K562 (cell line): ENCODE results near the gene BHLHE40. TPM values are rescaled to one million over a fixed set of nuclear protein-coding genes. Genes with fewer than 3 reads are reported as not detected.

Source experiments
- BRCA1 ChIP-seq, 2 experiments: fragments of 450-650 bp in 1 of 2; sonication (generic) in 1 of 2; formaldehyde crosslinking in 1 of 2; IDR thresholded peaks; 2 replicates each; pipeline versions ENCODE4 v1.5.0 to v1.6.1; 2017 to 2020; ENCODE audit warnings: mild to moderate bottlenecking in 1 of 2, missing genetic modification reagents in 1 of 2
- CHD4 ChIP-seq: fragments of 200-600 bp; sonication (generic); IDR thresholded peaks from 3 replicates; pipeline ENCODE4 v1.6.1; 2012; ENCODE audit warnings: low read depth, mild to moderate bottlenecking, mixed read lengths, low read length, inconsistent platforms; ENCODE audit not compliant: insufficient read depth, insufficient replicate concordance, poor library complexity, severe bottlenecking
- EHMT2 ChIP-seq: fragments of 450-650 bp; IDR thresholded peaks from 2 replicates; pipeline ENCODE4 v1.6.1; 2018; ENCODE audit warnings: antibody characterized with exemption
- EP300 ChIP-seq: IDR thresholded peaks from 2 replicates; pipeline ENCODE4 v1.6.1; 2012; ENCODE audit warnings: low read length, improper control_type of control experiment
- ETV5 ChIP-seq: sonication (generic); formaldehyde crosslinking; IDR thresholded peaks from 2 replicates; pipeline ENCODE4 v1.4.0; 2020; ENCODE audit warnings: low read depth, mild to moderate bottlenecking, missing genetic modification reagents
- HDAC3 ChIP-seq: fragments of 450-650 bp; IDR thresholded peaks from 2 replicates; pipeline ENCODE4 v1.6.1; 2018; ENCODE audit warnings: borderline replicate concordance, mild to moderate bottlenecking, moderate library complexity; ENCODE audit not compliant: partially characterized antibody
- LCOR ChIP-seq: sonication (generic); formaldehyde crosslinking; IDR thresholded peaks from 2 replicates; pipeline ENCODE4 v1.8.0; 2022; ENCODE audit warnings: mild to moderate bottlenecking, missing genetic modification reagents
- LEF1 ChIP-seq: fragments of 450-650 bp; IDR thresholded peaks from 2 replicates; pipeline ENCODE4 v1.6.1; 2016; ENCODE audit warnings: mild to moderate bottlenecking
- MEF2A ChIP-seq: IDR thresholded peaks from 2 replicates; pipeline ENCODE4 v1.6.1; 2011; ENCODE audit warnings: low read depth, mild to moderate bottlenecking, low read length, moderate library complexity; ENCODE audit not compliant: control insufficient read depth
- RBM17 ChIP-seq: fragments of 200-400 bp; formaldehyde crosslinking; IDR thresholded peaks from 2 replicates; pipeline ENCODE4 v1.6.1; 2017; ENCODE audit warnings: low read depth, mild to moderate bottlenecking, low read length, borderline replicate concordance
- RBM39 ChIP-seq: fragments of 200-400 bp; formaldehyde crosslinking; optimal IDR thresholded peaks from 2 replicates; pipeline ENCODE3; 2018; ENCODE audit warnings: low read depth, low read length
- SIRT6 ChIP-seq: IDR thresholded peaks from one replicate; pipeline ENCODE4 v1.6.1; 2012; ENCODE audit warnings: low read depth, mild to moderate bottlenecking, control low read depth, inconsistent platforms, low read length, moderate library complexity
- SIX5 ChIP-seq, 2 experiments: IDR thresholded peaks; 2 replicates each; pipeline ENCODE4 v1.6.1; 2011; ENCODE audit warnings: low read length in 2 of 2, borderline replicate concordance in 1 of 2, low read depth in 1 of 2, mild to moderate bottlenecking in 1 of 2, moderate library complexity in 1 of 2; ENCODE audit not compliant: insufficient read depth in 1 of 2
- SMARCA5 ChIP-seq: fragments of 450-650 bp; IDR thresholded peaks from 2 replicates; pipeline ENCODE4 v1.6.1; 2016
- TAF7 ChIP-seq: fragments of 450-650 bp; IDR thresholded peaks from 2 replicates; pipeline ENCODE4 v1.6.1; 2016; ENCODE audit warnings: missing genetic modification characterization, missing compliant biosample characterization
- UBTF ChIP-seq, 2 experiments: IDR thresholded peaks; 2 replicates each; pipeline ENCODE4 v1.6.1; 2012; ENCODE audit warnings: improper control_type of control experiment in 2 of 2, low read depth in 2 of 2, low read length in 2 of 2, borderline replicate concordance in 1 of 2
- ZBTB8A ChIP-seq: fragments of 450-650 bp; IDR thresholded peaks from 2 replicates; pipeline ENCODE4 v1.6.1; 2018; ENCODE audit warnings: mild to moderate bottlenecking, moderate library complexity; ENCODE audit not compliant: partially characterized antibody
- ZNF586 ChIP-seq: fragments of 450-650 bp; formaldehyde crosslinking; conservative IDR thresholded peaks from 2 replicates; pipeline ENCODE4 v1.4.0; 2020; ENCODE audit warnings: mild to moderate bottlenecking, moderate library complexity
- polyA plus RNA-seq, 8 experiments: library from polyadenylated mRNA; depleted of rRNA in 4 of 8; stranded (reverse) in 5 of 8; unstranded in 3 of 8; fragments of >200 nt; fragmentation: Nextera tagmentation in 2 of 8; fragmentation: Illumina TruSeq in 1 of 8; extraction: Ambion mirVana in 2 of 8; extraction: Trizol in 1 of 8; gene quantifications; 2 replicates each; pipeline versions ENCODE4 v1.2.1 to v1.2.3, GENCODE V29; 2011 to 2014; ENCODE audit warnings: inconsistent platforms in 1 of 8, missing spikeins in 1 of 8
- total RNA-seq, 7 experiments: library from RNA; depleted of rRNA in 6 of 7; stranded (reverse); fragments of >200 nt in 6 of 7; fragmentation: Illumina TruSeq in 2 of 7; extraction: Trizol in 2 of 7; gene quantifications; 2 replicates each; pipeline versions ENCODE4 v1.2.1 to v1.2.3, GENCODE V29; 2011 to 2021; ENCODE audit warnings: low replicate concordance in 1 of 7
- TF ChIP-seq, protein P1 (sequence below), 2 experiments: fragments of 250-450 bp in 1 of 2; fragments of 450-650 bp in 1 of 2; sonication (Bioruptor Pico) in 1 of 2; IDR thresholded peaks; 2 replicates each; pipeline versions ENCODE4 v1.6.1 to v1.8.0; 2016 to 2021; ENCODE audit warnings: mild to moderate bottlenecking in 2 of 2, moderate library complexity in 2 of 2, missing compliant biosample characterization in 1 of 2, missing genetic modification characterization in 1 of 2
- TF ChIP-seq, protein P2 (sequence below): fragments of 250-450 bp; sonication (Bioruptor Pico); IDR thresholded peaks from 2 replicates; pipeline ENCODE4 v1.8.0; 2021; ENCODE audit warnings: borderline replicate concordance, mild to moderate bottlenecking, moderate library complexity; ENCODE audit not compliant: poor library complexity, severe bottlenecking

Gene BHLHE40
- total and polyA plus RNA-seq, 9 of the 15 experiments (the other 6 are each of a cell fraction or from before 2014, with no cell fraction given): 12.0 to 83.9 (median 31.4) TPM

DNA sequence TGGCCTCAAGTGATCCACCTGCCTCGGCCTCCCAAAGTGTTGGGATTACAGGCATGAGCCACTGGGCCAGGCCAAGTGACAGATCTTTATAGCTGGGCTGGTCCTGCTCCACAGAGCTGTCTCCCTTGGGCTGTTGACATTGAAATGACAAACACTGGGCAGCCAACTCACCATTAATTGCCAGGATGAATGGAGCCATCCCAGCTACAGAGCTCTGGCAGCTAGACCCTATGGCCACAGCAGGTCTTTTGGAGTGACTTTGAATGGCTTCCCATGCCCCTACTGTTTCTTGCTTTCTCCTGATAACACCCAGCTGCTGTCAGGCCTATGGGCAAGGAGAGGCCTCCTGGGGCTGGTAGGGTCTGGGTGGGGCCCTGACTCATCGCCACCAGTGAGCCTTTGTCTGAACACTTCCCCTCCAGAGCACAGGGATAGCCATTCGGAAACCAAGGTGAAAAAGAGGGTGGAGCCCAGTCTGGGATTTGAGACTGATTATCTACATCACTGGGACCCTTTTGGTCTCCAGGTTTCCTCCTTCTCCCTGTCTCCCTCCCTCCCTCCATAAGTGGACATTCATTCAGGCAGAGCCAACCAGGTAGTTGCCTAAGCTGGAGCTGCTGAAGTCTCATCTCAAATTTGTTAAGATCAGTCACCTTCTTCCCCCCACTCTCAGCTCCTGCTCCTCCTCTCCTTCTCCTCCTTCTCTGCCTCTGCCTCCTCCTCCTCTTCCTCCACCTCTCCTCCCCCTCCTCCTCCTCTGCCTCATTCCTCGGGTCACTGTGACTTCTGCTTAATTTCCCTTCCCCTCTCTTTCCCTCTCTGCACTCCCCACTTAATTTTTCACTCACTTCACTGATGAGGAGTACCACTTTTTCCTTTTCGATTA lies 34.0 kb downstream of the BHLHE40 start (continued):
- TF ChIP-seq BRCA1 (IDR thresholded peaks at IDR 0.05): no peak
- TF ChIP-seq BRCA1 (CRISPR knock-in tag; IDR thresholded peaks at IDR 0.05): no peak
- no peak for TF ChIP-seq ZNF586 (CRISPR knock-in tag)
- TF ChIP-seq HDAC3: no peak
- no peak; the same call in 1 of the 2 replicates for TF ChIP-seq LCOR (CRISPR knock-in tag)
- TF ChIP-seq CHD4: no peak
- no peak for TF ChIP-seq SMARCA5
- TF ChIP-seq LEF1: no peak
- peak; percentile 66; the same call in 1 of the 2 replicates for TF ChIP-seq EHMT2
- TF ChIP-seq, protein P1, sequence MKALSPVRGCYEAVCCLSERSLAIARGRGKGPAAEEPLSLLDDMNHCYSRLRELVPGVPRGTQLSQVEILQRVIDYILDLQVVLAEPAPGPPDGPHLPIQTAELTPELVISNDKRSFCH (CRISPR knock-in tag; IDR thresholded peaks at IDR 0.05): no peak
- TF ChIP-seq, protein P1 (tag; IDR thresholded peaks at IDR 0.05): no peak; the same call in 1 of the 2 replicates
- TF ChIP-seq RBM17: no peak
- TF ChIP-seq, protein P2, sequence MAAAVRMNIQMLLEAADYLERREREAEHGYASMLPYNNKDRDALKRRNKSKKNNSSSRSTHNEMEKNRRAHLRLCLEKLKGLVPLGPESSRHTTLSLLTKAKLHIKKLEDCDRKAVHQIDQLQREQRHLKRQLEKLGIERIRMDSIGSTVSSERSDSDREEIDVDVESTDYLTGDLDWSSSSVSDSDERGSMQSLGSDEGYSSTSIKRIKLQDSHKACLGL (CRISPR knock-in tag): no peak
- TF ChIP-seq TAF7 (tag): no peak
- no peak for TF ChIP-seq UBTF (IDR thresholded peaks at IDR 0.05; ENCODE audit: borderline replicate concordance in 1 of 2, low read depth in 2 of 2, low read length in 2 of 2)
- no peak for TF ChIP-seq ZBTB8A
- no peak for TF ChIP-seq RBM39
- TF ChIP-seq SIRT6: no peak
- peak; percentile 77 for TF ChIP-seq EP300
- no peak for TF ChIP-seq MEF2A
- TF ChIP-seq SIX5 (IDR thresholded peaks at IDR 0.05; ENCODE audit: borderline replicate concordance in 1 of 2, insufficient read depth in 1 of 2, low read depth in 1 of 2, low read length in 2 of 2): no peak
- TF ChIP-seq ETV5 (CRISPR knock-in tag): peak; percentile 72; the same call in 1 of the 2 replicates
